Endodermal cell (in vitro differentiated cells): ENCODE measurements around the gene CARD11. TPM values are rescaled to one million over a fixed set of nuclear protein-coding genes. Genes with fewer than 3 reads are reported as not detected.

Source experiments
- DNase-seq: peaks from one replicate; pipeline ENCODE4 v3.0.0-alpha.2; 2017
- H3K27ac ChIP-seq: 2 replicates; pipeline ENCODE4 v1.5.1; 2013; ENCODE audit warnings: mild to moderate bottlenecking, low read depth, low read length, moderate library complexity
- H3K27me3 ChIP-seq: 2 replicates; pipeline ENCODE4 v1.6.1; 2013; ENCODE audit warnings: mild to moderate bottlenecking, low read length, moderate library complexity; ENCODE audit not compliant: insufficient read depth, control insufficient read depth, poor library complexity, severe bottlenecking
- H3K36me3 ChIP-seq: 2 replicates; pipeline ENCODE4 v1.7.0; 2013; ENCODE audit warnings: mild to moderate bottlenecking, low read length, moderate library complexity; ENCODE audit not compliant: control insufficient read depth, insufficient read depth
- H3K4me1 ChIP-seq: one replicate; pipeline ENCODE4 v1.7.0; 2013; ENCODE audit warnings: low read length; ENCODE audit not compliant: control insufficient read depth, insufficient read depth
- H3K4me3 ChIP-seq: 2 replicates; pipeline ENCODE4 v1.5.1; 2013; ENCODE audit warnings: mild to moderate bottlenecking, low read length, moderate library complexity
- H3K9ac ChIP-seq: 2 replicates; pipeline ENCODE4 v1.6.1; 2013; ENCODE audit warnings: mild to moderate bottlenecking, low read length, moderate library complexity; ENCODE audit not compliant: poor library complexity, severe bottlenecking; ENCODE audit errors: extremely low read depth
- H3K9me3 ChIP-seq: 2 replicates; pipeline ENCODE4 v1.6.1; 2013; ENCODE audit warnings: mild to moderate bottlenecking, low read length, moderate library complexity; ENCODE audit not compliant: control insufficient read depth
- H3K27ac Mint-ChIP-seq: 2 replicates; pipeline ENCODE4 v1.8.0; 2020; ENCODE audit warnings: mixed read lengths
- H3K27me3 Mint-ChIP-seq: 2 replicates; pipeline ENCODE4 v1.8.0; 2021; ENCODE audit warnings: mild to moderate bottlenecking, mixed read lengths; ENCODE audit not compliant: insufficient read depth
- H3K36me3 Mint-ChIP-seq: 2 replicates; pipeline ENCODE4 v1.8.0; 2020; ENCODE audit warnings: low read depth, mixed read lengths
- H3K4me1 Mint-ChIP-seq: 2 replicates; pipeline ENCODE4 v1.8.0; 2020; ENCODE audit warnings: mixed read lengths
- H3K4me3 Mint-ChIP-seq: 2 replicates; pipeline ENCODE4 v1.8.0; 2020; ENCODE audit warnings: mild to moderate bottlenecking, moderate library complexity, mixed read lengths
- H3K9me3 Mint-ChIP-seq: 2 replicates; pipeline ENCODE4 v1.8.0; 2020; ENCODE audit warnings: mild to moderate bottlenecking, mixed read lengths
- CTCF ChIP-seq: fragments of 200-600 bp; sonication (generic); conservative IDR thresholded peaks from 2 replicates; pipeline ENCODE4 v1.5.0; 2021; ENCODE audit warnings: antibody characterized with exemption, mild to moderate bottlenecking
- WGBS, 2 experiments: methylation state at CpG; one replicate each; pipeline versions ENCODE4 v1.1.5 to v1.1.7; 2013; ENCODE audit warnings: missing lambda C conversion rate in 2 of 2, mixed read lengths in 1 of 2; ENCODE audit not compliant: insufficient coverage in 1 of 2, insufficient read length in 1 of 2; 5-methylcytosine and 5-hydroxymethylcytosine counted together
- total RNA-seq, 2 donors: library from RNA; stranded (reverse); fragmentation: NEBNext Ultra II Directional in 1 of 2; extraction: Animal tissue kit (Norgen Biotek cat#: 25700) in 1 of 2; gene quantifications; 2 replicates in 1 of 2; 3 replicates in 1 of 2; pipeline ENCODE4 v1.2.1, GENCODE V29; 2021

CARD11 gene
- total RNA-seq, 2 donors from 2014 or later = 7.2 to 10.8 TPM

GRCh38 chr7:2954433-2954853 is 89.2 kb downstream of the CARD11 start:
- WGBS, 2 experiments = 86 to 95% methylated on average over 9 to 11 of the region's 11 CpGs
- no peaks in the 10 kb centered on the region for H3K4me1 Mint-ChIP-seq

GRCh38 chr7:2953588-2954407 is 89.9 kb downstream of the CARD11 start:
- H3K9me3 Mint-ChIP-seq = peaks cover 23% of the 10 kb centered on the region
- H3K9me3 ChIP-seq = peaks cover 21% of the 10 kb centered on the region
- no peaks in the 10 kb centered on the region for H3K27me3 Mint-ChIP-seq
- H3K27ac Mint-ChIP-seq = no peak overlapping the region
- H3K4me1 ChIP-seq = no peaks in the 10 kb centered on the region
- no peak overlapping the region for H3K4me3 ChIP-seq
- no peaks in the 10 kb centered on the region for H3K4me1 Mint-ChIP-seq
- TF ChIP-seq CTCF = no peak
- H3K9ac ChIP-seq = no peak overlapping the region
- H3K36me3 Mint-ChIP-seq = peaks cover 20% of the 10 kb centered on the region
- no peak overlapping the region for H3K4me3 Mint-ChIP-seq
- H3K36me3 ChIP-seq = no peaks in the 10 kb centered on the region
- WGBS, 2 experiments = 95 to 96% methylated on average over 8 to 11 of the region's 11 CpGs
- no peaks in the 10 kb centered on the region for H3K27me3 ChIP-seq
- H3K27ac ChIP-seq = no peak overlapping the region
- peak; percentile 29 for DNase-seq

More at GRCh38 chr7:2954433-2954853, 89.2 kb downstream of the CARD11 start:
- no peaks in the 10 kb centered on the region for H3K4me1 ChIP-seq
- DNase-seq = no peak
- no peak for TF ChIP-seq CTCF
- no peak overlapping the region for H3K4me3 ChIP-seq
- Mint-ChIP-seq H3K9me3 (peaks cover 18% of the 10 kb centered on the region), H3K27ac (no peak overlapping the region), H3K4me3 (no peak overlapping the region), H3K36me3 (peaks cover 18% of the 10 kb centered on the region), H3K27me3 (no peaks in the 10 kb centered on the region)
- no peaks in the 10 kb centered on the region for H3K27me3 ChIP-seq
- no peak overlapping the region for H3K9ac ChIP-seq
- no peaks in the 10 kb centered on the region for H3K36me3 ChIP-seq
- H3K27ac ChIP-seq = no peak overlapping the region
- H3K9me3 ChIP-seq = peaks cover 15% of the 10 kb centered on the region

- Mint-ChIP-seq H3K4me1 (no peaks in the 10 kb centered on the region), H3K27ac (no peak overlapping the region), H3K36me3 (peaks cover 19% of the 10 kb centered on the region), H3K27me3 (no peaks in the 10 kb centered on the region), H3K9me3 (peaks cover 28% of the 10 kb centered on the region), H3K4me3 (no peak overlapping the region)
- Histone ChIP-seq H3K9me3 (peaks cover 23% of the 10 kb centered on the region), H3K27ac (no peak overlapping the region), H3K27me3 (no peaks in the 10 kb centered on the region), H3K36me3 (no peaks in the 10 kb centered on the region), H3K4me1 (no peaks in the 10 kb centered on the region), H3K9ac (no peak overlapping the region), H3K4me3 (no peak overlapping the region)
- TF ChIP-seq CTCF = no peak
- DNase-seq = no peak
- WGBS, 2 experiments = 92 to 95% methylated on average over 5 of the region's 5 CpGs
These were observed 90.6 kb downstream of the CARD11 start for GRCh38 chr7:2953099-2953498.
